Heart left ventricle (tissue), 16 donors: ENCODE results near the gene CACNA2D3. TPM values are rescaled to one million over a fixed set of nuclear protein-coding genes. Genes with fewer than 3 reads are reported as not detected.

Experiments used
- ATAC-seq, 4 donors: fragments of 200-7000 bp; cut with Tn5 transposase; one replicate each; pipeline ENCODE4 v1.9.1; 2020 to 2022; ENCODE audit warnings: moderate library complexity in 4 of 4, mild to moderate bottlenecking in 3 of 4, moderate number of reproducible peaks in 1 of 4
- DNase-seq, 5 donors: peaks; one replicate each; pipeline ENCODE4 v3.0.0-alpha.2; 2020
- H3K27ac ChIP-seq, 12 donors: fragments of 200-600 bp; sonication (generic) in 4 of 12; one replicate each; pipeline versions ENCODE4 v1.5.0 to v1.8.0; 2016 to 2022; ENCODE audit warnings: mild to moderate bottlenecking in 2 of 12
- H3K27me3 ChIP-seq, 9 donors: fragments of 200-600 bp; sonication (generic) in 2 of 9; one replicate each; pipeline versions ENCODE4 v1.5.1 to v1.8.0; 2016 to 2022; ENCODE audit warnings: mild to moderate bottlenecking in 3 of 9
- H3K36me3 ChIP-seq, 9 donors: fragments of 200-600 bp; sonication (generic) in 2 of 9; one replicate each; pipeline versions ENCODE4 v1.5.0 to v1.8.0; 2018 to 2022; ENCODE audit warnings: mild to moderate bottlenecking in 2 of 9
- H3K4me1 ChIP-seq, 12 donors: fragments of 200-600 bp; sonication (generic) in 4 of 12; one replicate each; pipeline versions ENCODE4 v1.5.0 to v1.8.0; 2016 to 2022; ENCODE audit warnings: mild to moderate bottlenecking in 3 of 12
- H3K4me3 ChIP-seq, 12 donors: fragments of 200-600 bp; sonication (generic) in 4 of 12; one replicate each; pipeline versions ENCODE4 v1.5.0 to v1.8.0; 2017 to 2022; ENCODE audit warnings: mild to moderate bottlenecking in 9 of 12, moderate library complexity in 4 of 12
- H3K9me3 ChIP-seq, 12 donors: fragments of 200-600 bp; sonication (generic) in 4 of 12; one replicate each; pipeline versions ENCODE4 v1.5.0 to v1.8.0; 2016 to 2022; ENCODE audit warnings: mild to moderate bottlenecking in 1 of 12
- CTCF ChIP-seq, 12 donors: fragments of 200-600 bp; sonication (generic) in 4 of 12; IDR thresholded peaks; one replicate each; pipeline versions ENCODE4 v1.5.0 to v1.8.0; 2018 to 2022; ENCODE audit warnings: antibody characterized with exemption in 12 of 12, mild to moderate bottlenecking in 5 of 12
- POLR2A ChIP-seq, 2 donors: fragments of 450-650 bp; IDR thresholded peaks; one replicate each; pipeline ENCODE4 v1.6.1; 2017; ENCODE audit warnings: antibody characterized with exemption in 2 of 2, mild to moderate bottlenecking in 2 of 2, moderate library complexity in 2 of 2
- WGBS, 4 donors: extraction: QIAGEN DNeasy Blood & Tissue Kit in 2 of 4; methylation state at CpG; one replicate each; pipeline versions ENCODE4 v1.1.5 to v1.1.7; 2013 to 2018; 5-methylcytosine and 5-hydroxymethylcytosine counted together
- intact Hi-C, 10 donors: fragments of 100-400 bp; cut with DNase I; formaldehyde crosslinking; loops; one replicate each; pipeline versions ENCODE4 v1.11.1 to v1.14.2; 2022
- polyA plus RNA-seq, 2 donors: library from polyadenylated mRNA; stranded (reverse); fragments of 200-250 nt; gene quantifications; one replicate each; pipeline ENCODE4 v1.2.3, GENCODE V29; 2013
- total RNA-seq, 9 donors: library from RNA; depleted of rRNA in 2 of 9; stranded (reverse); fragments of >200 nt in 2 of 9; fragmentation: NEBNext Ultra II Directional in 3 of 9; extraction: Animal tissue kit (Norgen Biotek cat#: 25700) in 3 of 9; gene quantifications; one replicate each; pipeline versions ENCODE4 v1.1.0 to v1.2.4, GENCODE V29; 2016 to 2023
- donor health status: ischemic (EF 13 %, LVEDD 7.1; RV severe dilation, severe dysfunction).
- donor health status: healthy with polysubstance abuse.
- donor health status: DM: no; HTN: yes; CAD: no.
- donor health status: DM: no; HTN: no; CAD: no.
- donor health status: ischemic (EF 25% LVEDD 6.9; RV normal size, moderate dysfunction).
- donor health status: ischemic (EF 25% LVEDD 5.7; RV mildly dilated, moderate dysfunction).
- donor health status: healthy.
- donor health status: DM: yes; HTN: yes; CAD: no.
- donor health status: ischemic (EF 35%, LVEDD 5.7; RV mildly dilated, moderate dysfunction).
- donor health status: nonischemic (EF 11% LVEDD 7.7; RV severe dilation, severe dysfunction).
- donor health status: DM: yes; HTN: yes; CAD: no.
- donor health status: PGD.
- donor health status: ischemic (EF 29% LVEDD 5.4; RV normal size, mild dysfunction).
- donor health status: nonischemic (EF 23%, LVEDD 6.1; RV moderate dilation, normal function).

Gene CACNA2D3
- total and polyA plus RNA-seq, 11 donors = 0.17 to 25.1 (median 12.8) TPM

GRCh38 chr3:54168451-54168850, 46.1 kb downstream of the CACNA2D3 start:
- ATAC-seq (no peak), DNase-seq (no peak)
- Histone ChIP-seq H3K4me1 (no peaks in the 10 kb centered on the region), H3K27ac (no peak overlapping the region), H3K4me3 (no peak overlapping the region), H3K36me3 (no peaks in the 10 kb centered on the region), H3K9me3 (no peaks in the 10 kb centered on the region), H3K27me3 (no peaks in the 10 kb centered on the region)
- 33 to 50% (median 42%) methylated on average over 1 of the region's 1 CpG for WGBS, 4 donors
- intact Hi-C loops = no loop called here
- no peak for TF ChIP-seq POLR2A (IDR thresholded peaks at IDR 0.05)
- no peak for TF ChIP-seq CTCF (IDR thresholded peaks at IDR 0.05)

GRCh38 chr3:54169524-54169923, 47.2 kb downstream of the CACNA2D3 start:
- H3K27ac ChIP-seq = no peak overlapping the region
- WGBS, 4 donors = 90 to 96% (median 94%) methylated on average over 7 of the region's 7 CpGs
- H3K4me1 ChIP-seq = no peaks in the 10 kb centered on the region
- TF ChIP-seq CTCF (IDR thresholded peaks at IDR 0.05) (no peak), POLR2A (IDR thresholded peaks at IDR 0.05) (no peak)
- H3K27me3 ChIP-seq = no peaks in the 10 kb centered on the region
- H3K4me3 ChIP-seq = no peak overlapping the region
- intact Hi-C loops = no loop called here
- DNase-seq (no peak), ATAC-seq (no peak)
- no peaks in the 10 kb centered on the region for H3K9me3 ChIP-seq
- H3K36me3 ChIP-seq = no peaks in the 10 kb centered on the region

GRCh38 chr3:54171509-54171908, 49.2 kb downstream of the CACNA2D3 start:
- TF ChIP-seq CTCF (IDR thresholded peaks at IDR 0.05) = no peak
- no peak for TF ChIP-seq POLR2A (IDR thresholded peaks at IDR 0.05)
- Histone ChIP-seq H3K27ac (no peak overlapping the region), H3K4me1 (no peaks in the 10 kb centered on the region), H3K36me3 (no peaks in the 10 kb centered on the region), H3K9me3 (no peaks in the 10 kb centered on the region), H3K27me3 (no peaks in the 10 kb centered on the region), H3K4me3 (no peak overlapping the region)
- ATAC-seq (no peak), DNase-seq (no peak)
- intact Hi-C loops = no loop called here
- 67 to 77% (median 75%) methylated on average over 1 of the region's 1 CpG for whole genome bisulfite sequencing, 4 donors

DNA sequence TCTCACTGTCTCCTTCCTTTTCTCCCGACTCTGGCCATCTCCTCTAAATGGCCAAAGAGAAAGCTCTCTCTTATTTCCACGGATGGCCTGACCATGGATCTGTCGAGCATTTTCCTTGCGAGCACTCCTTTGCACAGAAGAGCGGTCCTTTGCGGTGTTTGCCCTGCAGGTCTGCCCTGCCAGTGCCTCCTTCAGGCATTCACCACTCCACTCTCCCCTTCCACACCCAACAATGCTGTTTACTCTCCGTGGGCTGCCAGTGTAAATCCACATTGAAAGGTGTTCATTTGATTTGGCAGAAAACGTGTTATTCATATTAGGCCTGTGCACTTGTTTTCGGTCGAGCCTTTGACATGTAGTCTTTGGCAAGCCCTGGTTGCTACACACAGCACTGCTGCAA, 49.6 kb downstream of the CACNA2D3 start:
- Histone ChIP-seq H3K4me1 (no peaks in the 10 kb centered on the region), H3K27me3 (no peaks in the 10 kb centered on the region), H3K36me3 (no peaks in the 10 kb centered on the region), H3K9me3 (no peaks in the 10 kb centered on the region), H3K4me3 (no peak overlapping the region), H3K27ac (no peak overlapping the region)
- DNase-seq = no peak
- no peak for ATAC-seq
- 84 to 91% (median 87%) methylated on average over 10 of the region's 10 CpGs for WGBS, 4 donors
- no peak for TF ChIP-seq POLR2A (IDR thresholded peaks at IDR 0.05)
- TF ChIP-seq CTCF (IDR thresholded peaks at IDR 0.05) = no peak
- intact Hi-C loops = no loop called here
